Spleen (tissue), 11 donors: Measurements from ENCODE around the gene MUC13. TPM values are rescaled to one million over a fixed set of nuclear protein-coding genes. Genes with fewer than 3 reads are reported as not detected.

Experiments
- DNase-seq: peaks from one replicate; pipeline ENCODE4 v3.0.0-alpha.2; 2020
- H3K27ac ChIP-seq, 8 donors: fragments of 200-600 bp; sonication (generic) in 7 of 8; 1 replicate in 4 of 8; 2 replicates in 4 of 8; pipeline versions ENCODE4 v1.5.0 to v1.8.0; 2016 to 2021; ENCODE audit warnings: inconsistent platforms in 4 of 8, mild to moderate bottlenecking in 4 of 8, moderate library complexity in 1 of 8
- H3K27me3 ChIP-seq, 7 donors: fragments of 200-600 bp; sonication (generic) in 6 of 7; replicated peaks in 1 of 7; 1 replicate in 4 of 7; 2 replicates in 3 of 7; pipeline versions ENCODE4 v1.5.0 to v1.8.0; 2016 to 2021; ENCODE audit warnings: inconsistent platforms in 3 of 7, mild to moderate bottlenecking in 1 of 7
- H3K36me3 ChIP-seq, 6 donors: fragments of 200-600 bp; sonication (generic) in 5 of 6; 1 replicate in 4 of 6; 2 replicates in 2 of 6; pipeline versions ENCODE4 v1.5.0 to v1.8.0; 2016 to 2021; ENCODE audit warnings: inconsistent platforms in 2 of 6
- H3K4me1 ChIP-seq, 6 donors: fragments of 200-600 bp; sonication (generic) in 5 of 6; 1 replicate in 3 of 6; 2 replicates in 3 of 6; pipeline versions ENCODE4 v1.5.0 to v1.8.0; 2016 to 2021; ENCODE audit warnings: inconsistent platforms in 3 of 6
- H3K4me3 ChIP-seq, 8 donors: fragments of 200-600 bp; sonication (generic) in 7 of 8; 1 replicate in 4 of 8; 2 replicates in 4 of 8; pipeline versions ENCODE4 v1.5.0 to v1.8.0; 2016 to 2021; ENCODE audit warnings: inconsistent platforms in 4 of 8, mild to moderate bottlenecking in 4 of 8, moderate library complexity in 2 of 8
- H3K9me3 ChIP-seq, 8 donors: fragments of 200-600 bp; sonication (generic) in 7 of 8; 1 replicate in 4 of 8; 2 replicates in 4 of 8; pipeline versions ENCODE4 v1.5.0 to v1.8.0; 2016 to 2021; ENCODE audit warnings: inconsistent platforms in 4 of 8
- CTCF ChIP-seq, 11 experiments: fragments of 200-600 bp in 7 of 11; fragments of 450-650 bp in 4 of 11; sonication (generic) in 4 of 11; IDR thresholded peaks in 8 of 11; conservative IDR thresholded peaks in 3 of 11; 1 replicate in 7 of 11; 2 replicates in 4 of 11; pipeline versions ENCODE4 v1.4.0 to v1.8.0; 2016 to 2021; ENCODE audit warnings: antibody characterized with exemption in 11 of 11, inconsistent platforms in 4 of 11, mild to moderate bottlenecking in 1 of 11
- POLR2A ChIP-seq, 3 donors: fragments of 450-650 bp; IDR thresholded peaks; one replicate each; pipeline ENCODE4 v1.5.1; 2017; ENCODE audit warnings: antibody characterized with exemption in 3 of 3, mild to moderate bottlenecking in 1 of 3
- POLR2AphosphoS5 ChIP-seq, 3 donors: sonication (generic); formaldehyde crosslinking; IDR thresholded peaks; one replicate each; pipeline ENCODE4 v1.5.1; 2017; ENCODE audit warnings: antibody characterized with exemption in 3 of 3
- WGBS, 5 donors: extraction: QIAGEN DNeasy Blood & Tissue Kit in 3 of 5; methylation state at CpG; one replicate each; pipeline versions ENCODE4 v1.1.5 to v1.1.7; 2013 to 2018; 5-methylcytosine and 5-hydroxymethylcytosine counted together
- intact Hi-C: fragments of 100-400 bp; cut with DNase I; formaldehyde crosslinking; loops from one replicate; pipeline ENCODE4 v1.15.0; 2023; ENCODE audit warnings: low total_unique reads
- polyA plus RNA-seq, 3 donors: library from polyadenylated mRNA; stranded (reverse); fragments of 200-250 nt; gene quantifications; one replicate each; pipeline ENCODE4 v1.2.1, GENCODE V29; 2013
- total RNA-seq, 7 donors: library from RNA; depleted of rRNA in 3 of 7; stranded (reverse); fragments of >200 nt in 3 of 7; fragmentation: NEBNext Ultra II Directional in 4 of 7; extraction: Animal tissue kit (Norgen Biotek cat#: 25700) in 4 of 7; gene quantifications; one replicate each; pipeline versions ENCODE4 v1.1.0 to v1.2.1, GENCODE V29; 2016 to 2021
- donor health status: healthy with polysubstance abuse.
- donor health status: DM: no; HTN: no; CAD: no; lungs with moderate emphysema.
- donor health status: DM: no; HTN: no; CAD: no.
- donor health status: Bipolar disorder and iron deficiency.
- donor health status: healthy.
- donor health status: DM: no; HTN: no; CAD: no.
- donor health status: DM: yes; HTN: yes; CAD: no.

Gene MUC13
- total and polyA plus RNA-seq, 10 donors = 0.06 to 0.93 (median 0.17) TPM; not detected in 4

GRCh38 chr3:124941771-124942170, 7.2 kb upstream of the MUC13 start:
- Histone ChIP-seq H3K27me3 (no peaks in the 10 kb centered on the region), H3K27ac (no peak overlapping the region), H3K4me1 (no peaks in the 10 kb centered on the region), H3K4me3 (no peak overlapping the region), H3K36me3 (no peaks in the 10 kb centered on the region), H3K9me3 (no peaks in the 10 kb centered on the region)
- WGBS, 5 donors = 40 to 64% (median 60%) methylated on average over 12 of the region's 12 CpGs
- no peak for DNase-seq
- TF ChIP-seq POLR2AphosphoS5 (IDR thresholded peaks at IDR 0.05) = no peak
- TF ChIP-seq POLR2A (IDR thresholded peaks at IDR 0.05) = no peak
- no peak for TF ChIP-seq CTCF (IDR thresholded peaks at IDR 0.05 in 8 of 11, conservative IDR thresholded peaks at IDR 0.05 in 3 of 11)
- intact Hi-C loops = no loop called here

- DNase-seq = no peak
- Histone ChIP-seq H3K4me1 (no peaks in the 10 kb centered on the region), H3K27me3 (no peaks in the 10 kb centered on the region), H3K36me3 (no peaks in the 10 kb centered on the region), H3K27ac (no peak overlapping the region), H3K9me3 (no peaks in the 10 kb centered on the region), H3K4me3 (no peak overlapping the region)
- TF ChIP-seq CTCF (IDR thresholded peaks at IDR 0.05 in 8 of 11, conservative IDR thresholded peaks at IDR 0.05 in 3 of 11) (no peak), POLR2A (IDR thresholded peaks at IDR 0.05) (no peak), POLR2AphosphoS5 (IDR thresholded peaks at IDR 0.05) (no peak)
- intact Hi-C loops = no loop called here
- 76 to 89% (median 85%) methylated on average over 4 of the region's 4 CpGs for WGBS, 5 donors
Measured at GRCh38 chr3:124939661-124940060, 5.1 kb upstream of the MUC13 start.

GRCh38 chr3:124938896-124939295, 4.3 kb upstream of the MUC13 start:
- H3K27me3 ChIP-seq = no peaks in the 10 kb centered on the region
- no peak overlapping the region for H3K27ac ChIP-seq
- intact Hi-C loops = no loop called here
- no peaks in the 10 kb centered on the region for H3K9me3 ChIP-seq
- TF ChIP-seq POLR2AphosphoS5 (IDR thresholded peaks at IDR 0.05) (no peak), POLR2A (IDR thresholded peaks at IDR 0.05) (no peak), CTCF (IDR thresholded peaks at IDR 0.05 in 8 of 11, conservative IDR thresholded peaks at IDR 0.05 in 3 of 11) (no peak)
- 95 to 100% (median 97%) methylated on average over 5 of the region's 5 CpGs for WGBS, 5 donors
- no peaks in the 10 kb centered on the region for H3K36me3 ChIP-seq
- no peak overlapping the region for H3K4me3 ChIP-seq
- H3K4me1 ChIP-seq = no peaks in the 10 kb centered on the region
- DNase-seq = no peak

- Histone ChIP-seq H3K9me3 (no peaks in the 10 kb centered on the region), H3K27ac (no peak overlapping the region), H3K4me1 (no peaks in the 10 kb centered on the region), H3K4me3 (no peak overlapping the region), H3K27me3 (no peaks in the 10 kb centered on the region), H3K36me3 (no peaks in the 10 kb centered on the region)
- TF ChIP-seq POLR2AphosphoS5 (IDR thresholded peaks at IDR 0.05) (no peak), CTCF (IDR thresholded peaks at IDR 0.05 in 8 of 11, conservative IDR thresholded peaks at IDR 0.05 in 3 of 11) (no peak), POLR2A (IDR thresholded peaks at IDR 0.05) (no peak)
- intact Hi-C loops = no loop called here
- WGBS, 5 donors = 84 to 97% (median 90%) methylated on average over 3 of the region's 3 CpGs
- no peak for DNase-seq
Measured at GRCh38 chr3:124937049-124937448, 2.5 kb upstream of the MUC13 start.
